Kidney (tissue), 14 donors: ENCODE measurements around the gene HNRNPUL1. TPM values are rescaled to one million over a fixed set of nuclear protein-coding genes. Genes with fewer than 3 reads are reported as not detected.

Experiments used
- DNase-seq, 5 donors: peaks; one replicate each; pipeline ENCODE4 v3.0.0-alpha.2; 2013 to 2020
- FAIRE-seq: peaks from 2 replicates; lab custom pipeline; 2012; peaks lifted over from hg19 to GRCh38; lab: Jason Lieb, UNC
- H3K27ac ChIP-seq, 2 donors: one replicate each; pipeline ENCODE4 v1.7.0; 2013; ENCODE audit warnings: low read depth in 2 of 2, low read length in 2 of 2, inconsistent platforms in 1 of 2
- H3K27me3 ChIP-seq: one replicate; pipeline ENCODE4 v1.7.1; 2013; ENCODE audit warnings: low read length, inconsistent platforms; ENCODE audit not compliant: control insufficient read depth, insufficient read depth
- H3K36me3 ChIP-seq, 3 donors: one replicate each; pipeline versions ENCODE4 v1.7.0 to v1.7.1; 2013; ENCODE audit warnings: low read length in 3 of 3, control low read depth in 1 of 3, inconsistent platforms in 1 of 3; ENCODE audit not compliant: insufficient read depth in 3 of 3, control insufficient read depth in 2 of 3
- H3K4me1 ChIP-seq, 3 donors: one replicate each; pipeline versions ENCODE4 v1.7.0 to v1.7.1; 2013; ENCODE audit warnings: low read length in 3 of 3, inconsistent platforms in 1 of 3, low read depth in 1 of 3; ENCODE audit not compliant: control insufficient read depth in 2 of 3, insufficient read depth in 2 of 3
- H3K4me3 ChIP-seq, 3 donors: one replicate each; pipeline versions ENCODE4 v1.7.0 to v1.8.1; 2013; ENCODE audit warnings: low read length in 3 of 3, control low read depth in 1 of 3, inconsistent platforms in 1 of 3
- H3K9ac ChIP-seq, 3 donors: one replicate each; pipeline versions ENCODE4 v1.7.0 to v1.7.1; 2013; ENCODE audit warnings: low read length in 3 of 3, control low read depth in 1 of 3, inconsistent platforms in 1 of 3
- H3K9me3 ChIP-seq, 3 donors: one replicate each; pipeline versions ENCODE4 v1.7.0 to v1.7.1; 2013; ENCODE audit warnings: low read length in 3 of 3, control low read depth in 1 of 3, inconsistent platforms in 1 of 3; ENCODE audit not compliant: control insufficient read depth in 2 of 3, insufficient read depth in 1 of 3
- CTCF ChIP-seq: IDR thresholded peaks from 3 replicates; pipeline ENCODE4 v1.5.1; 2012; ENCODE audit warnings: mild to moderate bottlenecking, moderate library complexity, borderline replicate concordance; ENCODE audit not compliant: insufficient read depth; ENCODE audit errors: extremely low read depth
- intact Hi-C: fragments of 100-400 bp; cut with DNase I; formaldehyde crosslinking; loops from one replicate; pipeline ENCODE4 v1.11.1; 2022
- polyA plus RNA-seq: library from polyadenylated mRNA; stranded (reverse); fragments of 350-450 nt; fragmentation: Illumina TruSeq; extraction: RNeasy Lipid Tissue Mini Kit (QIAGEN cat#74804); gene quantifications from one replicate; pipeline ENCODE4 v1.2.3, GENCODE V29; 2014; ENCODE audit warnings: low read depth, low replicate concordance; ENCODE audit not compliant: insufficient read depth
- total RNA-seq: library from RNA; stranded (reverse); fragmentation: NEBNext Ultra II Directional; extraction: Animal tissue kit (Norgen Biotek cat#: 25700); gene quantifications from one replicate; pipeline ENCODE4 v1.2.1, GENCODE V29; 2021
- donor health status: control.
- donor health status: control.
- donor health status: control.
- donor health status: control.
- donor health status: control.
- donor health status: DM: yes; HTN: yes; CAD: no.
- donor health status: Normal renal cell carcinoma (clear cell type).

HNRNPUL1 gene
- total and polyA plus RNA-seq, 2 donors from 2014 or later, result 51.0 to 182 TPM

- H3K27ac ChIP-seq, result no peak overlapping the region
Observed at GRCh38 chr19:41334793-41335192, 70.6 kb downstream of the HNRNPUL1 start.

GRCh38 chr19:41335467-41335866 lies 71.3 kb downstream of the HNRNPUL1 start:
- Histone ChIP-seq H3K9ac (no peak overlapping the region), H3K9me3 (no peaks in the 10 kb centered on the region), H3K27me3 (no peaks in the 10 kb centered on the region), H3K36me3 (no peaks in the 10 kb centered on the region), H3K4me3 (no peak overlapping the region), H3K27ac (no peak overlapping the region), H3K4me1 (no peaks in the 10 kb centered on the region)
- no peak for FAIRE-seq
- intact Hi-C loops, result no loop called here
- DNase-seq, result no peak
- no peak for TF ChIP-seq CTCF

More at GRCh38 chr19:41334793-41335192, 70.6 kb downstream of the HNRNPUL1 start:
- H3K9me3 ChIP-seq, result no peaks in the 10 kb centered on the region
- no peak overlapping the region for H3K9ac ChIP-seq
- H3K4me1 ChIP-seq, result no peaks in the 10 kb centered on the region
- H3K36me3 ChIP-seq, result no peaks in the 10 kb centered on the region
- intact Hi-C loops, result no loop called here
- DNase-seq (no peak), FAIRE-seq (no peak)
- no peak for TF ChIP-seq CTCF
- no peaks in the 10 kb centered on the region for H3K27me3 ChIP-seq
- no peak overlapping the region for H3K4me3 ChIP-seq

GRCh38 chr19:41339936-41340335 lies 75.8 kb downstream of the HNRNPUL1 start:
- Histone ChIP-seq H3K4me1 (no peaks in the 10 kb centered on the region), H3K36me3 (peaks cover 0 to 2% (median 0%) of the 10 kb centered on the region in 3 donors), H3K9ac (no peak overlapping the region), H3K4me3 (no peak overlapping the region), H3K9me3 (no peaks in the 10 kb centered on the region), H3K27ac (no peak overlapping the region), H3K27me3 (no peaks in the 10 kb centered on the region)
- no peak for DNase-seq
- no peak for FAIRE-seq
- intact Hi-C loops, result no loop called here
- no peak for TF ChIP-seq CTCF
